ENCODE measurements around the gene GPATCH8. TPM values are rescaled to one million over a fixed set of nuclear protein-coding genes. Genes with fewer than 3 reads are reported as not detected.
"Not testable (repeated sequence)": the region's sequence is repeated elsewhere in the genome, so short reads cannot be mapped to it uniquely, and the experiment has no call there.

The GPATCH8 gene
- total RNA-seq, 1 experiment from 2014 or later = 51.5 TPM

GRCh38 chr17:44506939-44507604 is 3.9 kb upstream of the GPATCH8 start:
- not testable (repeated sequence) for H3K27ac ChIP-seq (ENCODE audit: insufficient read length, low read depth, low read length); H3K4me2 ChIP-seq (ENCODE audit: insufficient read depth, insufficient read length, low read length); H3K9me3 ChIP-seq (ENCODE audit: control insufficient read depth, low read depth, low read length); H3K9me3 Mint-ChIP-seq; H3K4ac ChIP-seq (ENCODE audit: low read depth, low read length); H3K23ac ChIP-seq (ENCODE audit: insufficient read length, low read depth, low read length); H2AFZ ChIP-seq (ENCODE audit: low read length); DNase-seq; H2BK120ac ChIP-seq (ENCODE audit: low read depth, low read length, poor library complexity, severe bottlenecking); H3K36me3 Mint-ChIP-seq (ENCODE audit: insufficient read depth in 1 of 3, low read depth in 3 of 3); H4K20me1 ChIP-seq (ENCODE audit: control insufficient read depth, insufficient read depth, insufficient read length); H2BK12ac ChIP-seq (ENCODE audit: insufficient read length, low read depth, low read length); H4K5ac ChIP-seq (ENCODE audit: insufficient read length, low read depth, low read length); H3K23me2 ChIP-seq (ENCODE audit: insufficient read length, low read depth, low read length, poor library complexity, severe bottlenecking); H2BK5ac ChIP-seq (ENCODE audit: insufficient read length, low read length); H3K4me3 Mint-ChIP-seq; H4K8ac ChIP-seq (replicated peaks; ENCODE audit: insufficient read length, low read depth, low read length); H3K27me3 ChIP-seq (ENCODE audit: insufficient read depth, low read length); H3K18ac ChIP-seq (ENCODE audit: insufficient read length, low read depth, low read length); H3K79me1 ChIP-seq (ENCODE audit: insufficient read depth, low read depth, low read length, poor library complexity, severe bottlenecking); H3K9ac ChIP-seq (ENCODE audit: extremely low read depth, insufficient read length, low read length); H3T11ph ChIP-seq (ENCODE audit: low read length); H2BK20ac ChIP-seq (ENCODE audit: low read depth, low read length, poor library complexity, severe bottlenecking); H2AK5ac ChIP-seq (ENCODE audit: insufficient read length, low read length); H3K14ac ChIP-seq (ENCODE audit: insufficient read depth, low read length); H4K91ac ChIP-seq (ENCODE audit: insufficient read length, low read depth, low read length); H2BK15ac ChIP-seq (ENCODE audit: low read depth, low read length); H3K27me3 Mint-ChIP-seq (ENCODE audit: low read depth); H3K79me2 ChIP-seq (ENCODE audit: insufficient read depth, low read length); H3K4me1 ChIP-seq (ENCODE audit: insufficient read depth, low read length); H3K56ac ChIP-seq (ENCODE audit: insufficient read length, low read depth, low read length)
- WGBS (ENCODE audit: extremely low coverage, insufficient read length, low lambda C conversion rate) = no CpG with 5 or more reads among the region's 10 CpGs
- H3K4me1 Mint-ChIP-seq = peaks cover 14 to 19% of the 10 kb centered on the region in 2 experiments
- peak overlapping the region in 1 of 3 experiments; percentile 16; a peak in 1 of 7 replicates for H3K27ac Mint-ChIP-seq
